K562 (cell line): ENCODE results near the gene SGMS1. TPM values are rescaled to one million over a fixed set of nuclear protein-coding genes. Genes with fewer than 3 reads are reported as not detected.
A peak's percentile ranks its signal among the peaks of the same experiment; 100 is the strongest.

Experiments
- ATF1 ChIP-seq, 2 experiments: fragments of 450-650 bp in 1 of 2; IDR thresholded peaks; 2 replicates each; pipeline ENCODE4 v1.6.1; 2016; ENCODE audit warnings: missing compliant biosample characterization in 1 of 2, missing genetic modification characterization in 1 of 2
- BACH1 ChIP-seq: fragments of 200-800 bp; sonication (Bioruptor generic); IDR thresholded peaks from 2 replicates; pipeline ENCODE4 v1.6.1; 2016; ENCODE audit warnings: missing genetic modification characterization, missing compliant biosample characterization
- BMI1 ChIP-seq: fragments of 150-350 bp; IDR thresholded peaks from 2 replicates; pipeline ENCODE4 v1.6.1; 2014; ENCODE audit warnings: low read length
- FOXA1 ChIP-seq: fragments of 450-650 bp; IDR thresholded peaks from 2 replicates; pipeline ENCODE4 v1.6.1; 2016; ENCODE audit warnings: mild to moderate bottlenecking, borderline replicate concordance
- FUS ChIP-seq: fragments of 200-400 bp; formaldehyde crosslinking; optimal IDR thresholded peaks from 2 replicates; pipeline ENCODE3; 2017; ENCODE audit warnings: low read depth, low read length
- HDAC3 ChIP-seq: fragments of 450-650 bp; IDR thresholded peaks from 2 replicates; pipeline ENCODE4 v1.6.1; 2018; ENCODE audit warnings: borderline replicate concordance, mild to moderate bottlenecking, moderate library complexity; ENCODE audit not compliant: partially characterized antibody
- LARP7 ChIP-seq: fragments of 450-650 bp; IDR thresholded peaks from 2 replicates; pipeline ENCODE4 v1.6.1; 2016
- NCOR1 ChIP-seq: fragments of 450-650 bp; IDR thresholded peaks from 2 replicates; pipeline ENCODE4 v1.6.1; 2016; ENCODE audit warnings: mild to moderate bottlenecking, moderate library complexity
- NFXL1 ChIP-seq: fragments of 450-650 bp; formaldehyde crosslinking; IDR thresholded peaks from 2 replicates; pipeline ENCODE4 v1.4.0; 2021; ENCODE audit warnings: mild to moderate bottlenecking
- NFYB ChIP-seq: IDR thresholded peaks from 2 replicates; pipeline ENCODE4 v1.6.1; 2011; ENCODE audit warnings: mild to moderate bottlenecking, moderate library complexity; ENCODE audit not compliant: insufficient read length; ENCODE audit errors: extremely low read depth
- POLR3A ChIP-seq: IDR thresholded peaks from 2 replicates; pipeline ENCODE4 v1.6.1; 2011; ENCODE audit warnings: borderline replicate concordance, mild to moderate bottlenecking, moderate library complexity; ENCODE audit not compliant: insufficient read length, insufficient read depth; ENCODE audit errors: extremely low read depth
- RAD51 ChIP-seq: fragments of 450-650 bp; IDR thresholded peaks from 2 replicates; pipeline ENCODE4 v1.7.1; 2016; ENCODE audit warnings: low read depth, mild to moderate bottlenecking, borderline replicate concordance
- TCF7 ChIP-seq: sonication (generic); IDR thresholded peaks from 2 replicates; pipeline ENCODE4 v1.6.1; 2016; ENCODE audit warnings: antibody characterized with exemption, borderline replicate concordance
- TCFL5 ChIP-seq: fragments of 250-450 bp; sonication (Bioruptor Pico); conservative IDR thresholded peaks from 2 replicates; pipeline ENCODE4 v1.6.1; 2021; ENCODE audit warnings: mild to moderate bottlenecking, moderate library complexity, matching md5 sums
- ZNF121 ChIP-seq: sonication (generic); formaldehyde crosslinking; conservative IDR thresholded peaks from 2 replicates; pipeline ENCODE4 v1.8.0; 2022; ENCODE audit warnings: missing genetic modification reagents
- ZNF165 ChIP-seq: fragments of 250-450 bp; sonication (Bioruptor Pico); IDR thresholded peaks from 2 replicates; pipeline ENCODE4 v1.4.0; 2020; ENCODE audit warnings: borderline replicate concordance
- ZNF224 ChIP-seq: sonication (generic); formaldehyde crosslinking; IDR thresholded peaks from 2 replicates; pipeline ENCODE4 v1.8.0; 2022; ENCODE audit warnings: mild to moderate bottlenecking, missing genetic modification reagents
- ZNF561 ChIP-seq: fragments of 450-650 bp; formaldehyde crosslinking; conservative IDR thresholded peaks from 2 replicates; pipeline ENCODE4 v1.4.0; 2020; ENCODE audit warnings: mild to moderate bottlenecking, moderate library complexity
- polyA plus RNA-seq, 8 experiments: library from polyadenylated mRNA; depleted of rRNA in 4 of 8; stranded (reverse) in 5 of 8; unstranded in 3 of 8; fragments of >200 nt; fragmentation: Nextera tagmentation in 2 of 8; fragmentation: Illumina TruSeq in 1 of 8; extraction: Ambion mirVana in 2 of 8; extraction: Trizol in 1 of 8; gene quantifications; 2 replicates each; pipeline versions ENCODE4 v1.2.1 to v1.2.3, GENCODE V29; 2011 to 2014; ENCODE audit warnings: inconsistent platforms in 1 of 8, missing spikeins in 1 of 8
- total RNA-seq, 7 experiments: library from RNA; depleted of rRNA in 6 of 7; stranded (reverse); fragments of >200 nt in 6 of 7; fragmentation: Illumina TruSeq in 2 of 7; extraction: Trizol in 2 of 7; gene quantifications; 2 replicates each; pipeline versions ENCODE4 v1.2.1 to v1.2.3, GENCODE V29; 2011 to 2021; ENCODE audit warnings: low replicate concordance in 1 of 7
- TF ChIP-seq, protein P1 (sequence below), 3 experiments: fragments of 200-800 bp in 1 of 3; fragments of 250-450 bp in 1 of 3; fragments of 450-650 bp in 1 of 3; sonication (Bioruptor Pico) in 1 of 3; sonication (Bioruptor generic) in 1 of 3; formaldehyde crosslinking in 1 of 3; IDR thresholded peaks; 2 replicates each; pipeline versions ENCODE4 v1.6.1 to v1.8.0; 2016 to 2022; ENCODE audit warnings: mild to moderate bottlenecking in 2 of 3, missing genetic modification characterization in 2 of 3, missing compliant biosample characterization in 1 of 3, moderate library complexity in 1 of 3
- TF ChIP-seq, protein P2 (sequence below): fragments of 200-400 bp; formaldehyde crosslinking; IDR thresholded peaks from 2 replicates; pipeline ENCODE4 v1.6.1; 2017; ENCODE audit warnings: mild to moderate bottlenecking, low read depth, low read length, moderate library complexity
- TF ChIP-seq, protein P3 (sequence below): sonication (generic); formaldehyde crosslinking; IDR thresholded peaks from 2 replicates; pipeline ENCODE4 v1.8.0; 2022; ENCODE audit warnings: mild to moderate bottlenecking, missing genetic modification reagents

SGMS1 gene
- total and polyA plus RNA-seq, 9 of the 15 experiments (the other 6 are each of a cell fraction or from before 2014, with no cell fraction given): 22.6 to 232 (median 82.2) TPM

DNA sequence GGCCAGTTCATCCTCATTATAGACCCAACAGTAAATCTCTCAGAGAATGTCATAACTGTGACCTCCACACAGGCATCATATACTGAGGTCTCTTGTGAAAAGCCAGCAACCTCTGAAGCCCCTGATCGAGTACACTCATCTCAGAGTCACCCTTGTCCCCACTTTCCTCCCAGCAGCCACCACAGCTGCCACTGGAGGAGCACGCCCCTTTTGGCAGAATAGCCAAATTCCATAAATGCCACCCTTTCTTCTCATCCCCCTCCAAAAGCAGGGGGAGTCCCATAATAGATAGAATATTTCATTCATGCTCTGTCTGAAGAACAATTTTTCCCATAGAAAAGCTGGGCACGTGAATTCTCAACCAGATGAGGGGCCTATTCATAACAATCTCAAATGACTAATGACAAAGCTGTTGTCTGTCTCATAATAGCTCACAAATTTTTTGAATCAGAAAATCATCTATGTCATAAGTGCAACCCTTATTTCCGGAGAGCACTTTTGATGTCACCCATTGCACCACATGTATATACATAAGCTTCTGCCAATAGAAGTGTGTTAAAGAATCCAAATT lies 47.4 kb downstream of the SGMS1 start (continued):
- TF ChIP-seq, protein P1, sequence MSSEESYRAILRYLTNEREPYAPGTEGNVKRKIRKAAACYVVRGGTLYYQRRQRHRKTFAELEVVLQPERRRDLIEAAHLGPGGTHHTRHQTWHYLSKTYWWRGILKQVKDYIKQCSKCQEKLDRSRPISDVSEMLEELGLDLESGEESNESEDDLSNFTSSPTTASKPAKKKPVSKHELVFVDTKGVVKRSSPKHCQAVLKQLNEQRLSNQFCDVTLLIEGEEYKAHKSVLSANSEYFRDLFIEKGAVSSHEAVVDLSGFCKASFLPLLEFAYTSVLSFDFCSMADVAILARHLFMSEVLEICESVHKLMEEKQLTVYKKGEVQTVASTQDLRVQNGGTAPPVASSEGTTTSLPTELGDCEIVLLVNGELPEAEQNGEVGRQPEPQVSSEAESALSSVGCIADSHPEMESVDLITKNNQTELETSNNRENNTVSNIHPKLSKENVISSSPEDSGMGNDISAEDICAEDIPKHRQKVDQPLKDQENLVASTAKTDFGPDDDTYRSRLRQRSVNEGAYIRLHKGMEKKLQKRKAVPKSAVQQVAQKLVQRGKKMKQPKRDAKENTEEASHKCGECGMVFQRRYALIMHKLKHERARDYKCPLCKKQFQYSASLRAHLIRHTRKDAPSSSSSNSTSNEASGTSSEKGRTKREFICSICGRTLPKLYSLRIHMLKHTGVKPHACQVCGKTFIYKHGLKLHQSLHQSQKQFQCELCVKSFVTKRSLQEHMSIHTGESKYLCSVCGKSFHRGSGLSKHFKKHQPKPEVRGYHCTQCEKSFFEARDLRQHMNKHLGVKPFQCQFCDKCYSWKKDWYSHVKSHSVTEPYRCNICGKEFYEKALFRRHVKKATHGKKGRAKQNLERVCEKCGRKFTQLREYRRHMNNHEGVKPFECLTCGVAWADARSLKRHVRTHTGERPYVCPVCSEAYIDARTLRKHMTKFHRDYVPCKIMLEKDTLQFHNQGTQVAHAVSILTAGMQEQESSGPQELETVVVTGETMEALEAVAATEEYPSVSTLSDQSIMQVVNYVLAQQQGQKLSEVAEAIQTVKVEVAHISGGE (CRISPR knock-in tag; IDR thresholded peaks at IDR 0.05): peak in 1 of 3 experiments; percentile 53; a peak in 1 of 6 replicates
- TF ChIP-seq BACH1 (tag) (no peak), NFYB (no peak), ZNF165 (CRISPR knock-in tag) (no peak), HDAC3 (no peak), NCOR1 (no peak), LARP7 (no peak), TCFL5 (CRISPR knock-in tag) (no peak), BMI1 (no peak), FUS (no peak), ATF1 (CRISPR knock-in tag; IDR thresholded peaks at IDR 0.05) (no peak), ATF1 (tag; IDR thresholded peaks at IDR 0.05) (0 out of 2 replicates have a peak, but pooled peaks have one; percentile 20), ZNF561 (no peak), RAD51 (no peak), POLR3A (no peak), ZNF121 (no peak), TCF7 (no peak), NFXL1 (CRISPR knock-in tag) (no peak), ZNF224 (CRISPR knock-in tag) (no peak), FOXA1 (no peak)
- TF ChIP-seq, protein P2, sequence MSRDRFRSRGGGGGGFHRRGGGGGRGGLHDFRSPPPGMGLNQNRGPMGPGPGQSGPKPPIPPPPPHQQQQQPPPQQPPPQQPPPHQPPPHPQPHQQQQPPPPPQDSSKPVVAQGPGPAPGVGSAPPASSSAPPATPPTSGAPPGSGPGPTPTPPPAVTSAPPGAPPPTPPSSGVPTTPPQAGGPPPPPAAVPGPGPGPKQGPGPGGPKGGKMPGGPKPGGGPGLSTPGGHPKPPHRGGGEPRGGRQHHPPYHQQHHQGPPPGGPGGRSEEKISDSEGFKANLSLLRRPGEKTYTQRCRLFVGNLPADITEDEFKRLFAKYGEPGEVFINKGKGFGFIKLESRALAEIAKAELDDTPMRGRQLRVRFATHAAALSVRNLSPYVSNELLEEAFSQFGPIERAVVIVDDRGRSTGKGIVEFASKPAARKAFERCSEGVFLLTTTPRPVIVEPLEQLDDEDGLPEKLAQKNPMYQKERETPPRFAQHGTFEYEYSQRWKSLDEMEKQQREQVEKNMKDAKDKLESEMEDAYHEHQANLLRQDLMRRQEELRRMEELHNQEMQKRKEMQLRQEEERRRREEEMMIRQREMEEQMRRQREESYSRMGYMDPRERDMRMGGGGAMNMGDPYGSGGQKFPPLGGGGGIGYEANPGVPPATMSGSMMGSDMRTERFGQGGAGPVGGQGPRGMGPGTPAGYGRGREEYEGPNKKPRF: no peak
- TF ChIP-seq, protein P3, sequence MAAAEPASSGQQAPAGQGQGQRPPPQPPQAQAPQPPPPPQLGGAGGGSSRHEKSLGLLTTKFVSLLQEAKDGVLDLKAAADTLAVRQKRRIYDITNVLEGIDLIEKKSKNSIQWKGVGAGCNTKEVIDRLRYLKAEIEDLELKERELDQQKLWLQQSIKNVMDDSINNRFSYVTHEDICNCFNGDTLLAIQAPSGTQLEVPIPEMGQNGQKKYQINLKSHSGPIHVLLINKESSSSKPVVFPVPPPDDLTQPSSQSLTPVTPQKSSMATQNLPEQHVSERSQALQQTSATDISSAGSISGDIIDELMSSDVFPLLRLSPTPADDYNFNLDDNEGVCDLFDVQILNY: no peak
